HepG2 (cell line): ENCODE results near the gene SMPD2. TPM values are rescaled to one million over a fixed set of nuclear protein-coding genes. Genes with fewer than 3 reads are reported as not detected.
A peak's percentile ranks its signal among the peaks of the same experiment; 100 is the strongest.

Experiments used
- ATAC-seq: fragments of 200-7000 bp; cut with Tn5 transposase; 3 replicates; pipeline ENCODE4 v1.9.1; 2020; ENCODE audit warnings: mild to moderate bottlenecking, moderate library complexity
- BruUV-seq: library from RNA; stranded (reverse); fragments of 400-500 nt; replicated peaks from 2 replicates; lab custom pipeline; 2021; lab: Mats Ljungman, UMichigan
- CTCF ChIA-PET: fragments of 300-600 bp; formaldehyde crosslinking; extraction: SDS; loops from one replicate; lab custom pipeline; 2021; ENCODE audit warnings: low total read pairs, inconsistent platforms, low intra/inter-chr PET ratio; lab: Yijun Ruan, JAX
- POLR2A ChIA-PET: fragments of 350-600 bp; sonication (Branson Sonifier 250); formaldehyde crosslinking; loops from one replicate; lab custom pipeline; 2020; ENCODE audit warnings: antibody characterized with exemption, inconsistent platforms; lab: Yijun Ruan, JAX
- DNase-seq: peaks from one replicate; pipeline ENCODE4 v3.0.0-alpha.2; 2015; ENCODE audit warnings: low spot score
- FAIRE-seq: peaks from 3 replicates; lab custom pipeline; 2011; peaks lifted over from hg19 to GRCh38; lab: Jason Lieb, UNC
- H2AFZ ChIP-seq: one replicate; pipeline ENCODE4 v1.6.1; 2011; ENCODE audit warnings: low read length, inconsistent platforms
- H3K27ac ChIP-seq: fragments of 300-600 bp; 3 replicates; pipeline ENCODE4 v1.8.0; 2011; ENCODE audit warnings: mixed run types, mild to moderate bottlenecking, mixed read lengths, low read length, inconsistent platforms; ENCODE audit not compliant: insufficient read depth; ENCODE audit errors: extremely low read length
- H3K27me3 ChIP-seq, 2 experiments: fragments of 200-600 bp in 1 of 2; 2 replicates in 1 of 2; 3 replicates in 1 of 2; pipeline versions ENCODE4 v1.6.0 to v1.8.0; 2011; ENCODE audit warnings: low read length in 2 of 2, mild to moderate bottlenecking in 2 of 2, moderate library complexity in 2 of 2, inconsistent platforms in 1 of 2; ENCODE audit not compliant: insufficient read depth in 2 of 2, control insufficient read depth in 1 of 2
- H3K36me3 ChIP-seq, 2 experiments: fragments of 200-600 bp in 1 of 2; replicated peaks in 1 of 2; 2 replicates in 1 of 2; 3 replicates in 1 of 2; pipeline versions ENCODE4 v1.5.1 to v1.8.0; 2011; ENCODE audit warnings: low read length in 2 of 2, inconsistent platforms in 1 of 2; ENCODE audit not compliant: insufficient read depth in 2 of 2, control insufficient read depth in 1 of 2
- H3K4me1 ChIP-seq: 2 replicates; pipeline ENCODE4 v1.5.1; 2012; ENCODE audit warnings: low read length, inconsistent platforms; ENCODE audit not compliant: insufficient read depth
- H3K4me2 ChIP-seq: 2 replicates; pipeline ENCODE4 v1.6.0; 2011; ENCODE audit warnings: low read depth, low read length, inconsistent platforms
- H3K4me3 ChIP-seq, 3 experiments: fragments of 200-600 bp in 1 of 3; sonication (generic), shearing (Covaris generic) in 1 of 3; replicated peaks in 1 of 3; 2 replicates each; pipeline ENCODE4 v1.5.1; 2011 to 2016; ENCODE audit warnings: low read length in 3 of 3, inconsistent platforms in 2 of 3, low read depth in 2 of 3, mild to moderate bottlenecking in 2 of 3, control low read depth in 1 of 3, mixed read lengths in 1 of 3; ENCODE audit not compliant: insufficient read depth in 1 of 3
- H3K79me2 ChIP-seq: one replicate; pipeline ENCODE4 v1.6.1; 2011; ENCODE audit warnings: low read length, inconsistent platforms; ENCODE audit not compliant: insufficient read depth
- H3K9ac ChIP-seq: 2 replicates; pipeline ENCODE4 v1.6.0; 2011; ENCODE audit warnings: mild to moderate bottlenecking, low read depth, low read length, inconsistent platforms; ENCODE audit not compliant: insufficient read depth
- H3K9me3 ChIP-seq: 2 replicates; pipeline ENCODE4 v1.5.1; 2012; ENCODE audit warnings: mild to moderate bottlenecking, low read length
- H4K20me1 ChIP-seq: 2 replicates; pipeline ENCODE4 v1.6.0; 2011; ENCODE audit warnings: inconsistent platforms, mild to moderate bottlenecking, low read length, moderate library complexity; ENCODE audit not compliant: insufficient read depth
- CREBL2 ChIP-seq: sonication (generic); formaldehyde crosslinking; IDR thresholded peaks from 2 replicates; pipeline ENCODE4 v1.8.1; 2023; ENCODE audit warnings: missing genetic modification reagents, mild to moderate bottlenecking, borderline replicate concordance
- GATA4 ChIP-seq: sonication (generic); IDR thresholded peaks from 2 replicates; pipeline ENCODE4 v1.6.1; 2016; ENCODE audit warnings: antibody characterized with exemption, low read depth, borderline replicate concordance
- GRHL1 ChIP-seq: sonication (generic); formaldehyde crosslinking; conservative IDR thresholded peaks from 2 replicates; pipeline ENCODE4 v1.8.0; 2022; ENCODE audit warnings: missing genetic modification reagents
- HNF1A ChIP-seq, 2 experiments: sonication (generic) in 1 of 2; formaldehyde crosslinking in 1 of 2; IDR thresholded peaks; 2 replicates each; pipeline versions ENCODE4 v1.4.0 to v1.6.1; 2016 to 2020; ENCODE audit warnings: borderline replicate concordance in 1 of 2, low read depth in 1 of 2, mild to moderate bottlenecking in 1 of 2, missing genetic modification reagents in 1 of 2
- ISL2 ChIP-seq: sonication (generic); formaldehyde crosslinking; IDR thresholded peaks from 2 replicates; pipeline ENCODE4 v1.5.0; 2020; ENCODE audit warnings: missing genetic modification reagents
- MEF2D ChIP-seq: sonication (generic); formaldehyde crosslinking; IDR thresholded peaks from 2 replicates; pipeline ENCODE4 v1.5.1; 2020; ENCODE audit warnings: mild to moderate bottlenecking, missing genetic modification reagents
- NBN ChIP-seq: fragments of 450-650 bp; conservative IDR thresholded peaks from 2 replicates; pipeline ENCODE4 v1.6.1; 2017
- SOX6 ChIP-seq, 2 experiments: fragments of 450-650 bp in 1 of 2; sonication (generic) in 1 of 2; formaldehyde crosslinking in 1 of 2; IDR thresholded peaks; 2 replicates each; pipeline versions ENCODE4 v1.4.0 to v1.6.1; 2017 to 2020; ENCODE audit warnings: antibody characterized with exemption in 1 of 2, mild to moderate bottlenecking in 1 of 2, missing genetic modification reagents in 1 of 2
- TP53 ChIP-seq: sonication (generic); formaldehyde crosslinking; conservative IDR thresholded peaks from 2 replicates; pipeline ENCODE4 v1.4.0; 2020; ENCODE audit warnings: missing genetic modification reagents
- ZNF136 ChIP-seq: sonication (generic); formaldehyde crosslinking; IDR thresholded peaks from 2 replicates; pipeline ENCODE4 v1.8.1; 2022; ENCODE audit warnings: low read depth, mild to moderate bottlenecking, moderate library complexity, missing genetic modification reagents
- ZNF678 ChIP-seq: sonication (generic); formaldehyde crosslinking; IDR thresholded peaks from 2 replicates; pipeline ENCODE4 v1.4.0; 2020; ENCODE audit warnings: mild to moderate bottlenecking, missing genetic modification reagents
- ZNF704 ChIP-seq: sonication (generic); formaldehyde crosslinking; IDR thresholded peaks from 2 replicates; pipeline ENCODE4 v1.8.1; 2023; ENCODE audit warnings: mild to moderate bottlenecking, inconsistent platforms, moderate library complexity, missing genetic modification reagents, borderline replicate concordance
- ZNF724P ChIP-seq: sonication (generic); formaldehyde crosslinking; IDR thresholded peaks from 2 replicates; pipeline ENCODE4 v1.8.0; 2022; ENCODE audit warnings: missing genetic modification reagents, borderline replicate concordance
- ZNF788 ChIP-seq: sonication (generic); formaldehyde crosslinking; IDR thresholded peaks from 2 replicates; pipeline ENCODE4 v1.5.0; 2020; ENCODE audit warnings: mild to moderate bottlenecking, missing genetic modification reagents, borderline replicate concordance
- WGBS: methylation state at CpG from one replicate; pipeline ENCODE4 v1.1.6; 2017; ENCODE audit warnings: low lambda C conversion rate; 5-methylcytosine and 5-hydroxymethylcytosine counted together
- in situ Hi-C: cut with HindIII; loops from 2 replicates; pipeline ENCODE4 v1.10.0; 2017; ENCODE audit warnings: low pct_unique_long_range_greater_than_20kb; ENCODE audit not compliant: extremely low pct_ligation_motif_present
- intact Hi-C: fragments of 100-400 bp; cut with micrococcal nuclease; formaldehyde crosslinking; loops from one replicate; pipeline ENCODE4 v1.10.0; 2022; ENCODE audit not compliant: unreplicated experiment
- polyA plus RNA-seq, 8 experiments: library from polyadenylated mRNA; depleted of rRNA in 3 of 8; stranded (reverse) in 7 of 8; unstranded in 1 of 8; fragments of >200 nt; fragmentation: Illumina TruSeq in 4 of 8; extraction: Trizol in 4 of 8; gene quantifications; 2 replicates each; pipeline versions ENCODE4 v1.2.1 to v1.2.3, GENCODE V29; 2011 to 2016; ENCODE audit warnings: low read depth in 4 of 8, missing spikeins in 1 of 8, mixed read lengths in 1 of 8; ENCODE audit not compliant: insufficient read depth in 1 of 8
- total RNA-seq, 5 experiments: library from RNA; depleted of rRNA; stranded (reverse); fragments of >200 nt; fragmentation: Illumina TruSeq; extraction: Trizol; gene quantifications; 2 replicates each; pipeline ENCODE4 v1.2.3, GENCODE V29; 2016; ENCODE audit warnings: low read depth in 1 of 5

SMPD2 gene
- total and polyA plus RNA-seq, 2 of the 13 experiments (the other 11 are each of a cell fraction or from before 2014, with no cell fraction given) = 5.9 to 10.6 TPM

- FAIRE-seq = no peak
- Histone ChIP-seq H3K9ac (peak overlapping the region; percentile 96), H3K27me3 (no peaks in the 10 kb centered on the region; a peak in 1 of 5 replicates), H3K36me3 (peaks cover 2 to 10% of the 10 kb centered on the region in 2 experiments; a peak in 2 of 5 replicates), H3K4me3 (peak overlapping the region; percentile 92 to 100 (median 94)), H3K4me2 (peak overlapping the region; percentile 93), H4K20me1 (no peaks in the 10 kb centered on the region), H2AFZ (peak overlapping the region; percentile 84), H3K9me3 (no peaks in the 10 kb centered on the region), H3K27ac (peak overlapping the region; percentile 80), H3K79me2 (peaks cover 9% of the 10 kb centered on the region), H3K4me1 (peaks cover 25% of the 10 kb centered on the region)
- intact Hi-C loops (loop anchor here (1.0 to 2.0 kb wide), 3 partner anchors 14 to 58 kb away; partner anchors contain the start of genes CD164 and MICAL1), in situ Hi-C loops (loop anchor here (5.0 kb wide), 1 partner anchor 59 kb away; the partner anchor contains the start of gene CD164)
- TSS peak; percentile 42 for BruUV-seq
- 0% methylated on average over 16 of the region's 31 CpGs for WGBS
- CTCF ChIA-PET = no interaction called here
- POLR2A ChIA-PET = interaction anchor here (1.0 to 3.8 kb wide), 7 partner anchors 9 to 58 kb away, joined by 3 to 29 read pairs (median 3); partner anchors contain the start of genes CD164 and MICAL1
- ATAC-seq = peak; percentile 76
- DNase-seq = peak; percentile 40
- TF ChIP-seq CREBL2 (CRISPR knock-in tag) = no peak
- TF ChIP-seq MEF2D (CRISPR knock-in tag) = no peak
- 0 out of 2 replicates have a peak, but pooled peaks have one; percentile 11 for TF ChIP-seq ZNF788 (CRISPR knock-in tag)
- TF ChIP-seq SOX6 (IDR thresholded peaks at IDR 0.05) = no peak
- TF ChIP-seq SOX6 (CRISPR knock-in tag; IDR thresholded peaks at IDR 0.05) = peak; percentile 29; the same call in 1 of the 2 replicates
- no peak for TF ChIP-seq GRHL1
- TF ChIP-seq ZNF724P (CRISPR knock-in tag) = peak; percentile 49; the same call in 1 of the 2 replicates
- 0 out of 2 replicates have a peak, but pooled peaks have one; percentile 42 for TF ChIP-seq ZNF678
- TF ChIP-seq ZNF136 (CRISPR knock-in tag) = no peak
- no peak for TF ChIP-seq NBN
- TF ChIP-seq ISL2 (CRISPR knock-in tag) = 0 out of 2 replicates have a peak, but pooled peaks have one; percentile 9
- no peak for TF ChIP-seq TP53
- no peak for TF ChIP-seq ZNF704 (CRISPR knock-in tag)
- no peak for TF ChIP-seq GATA4
- no peak for TF ChIP-seq HNF1A (IDR thresholded peaks at IDR 0.05; ENCODE audit: low read depth)
- TF ChIP-seq HNF1A (CRISPR knock-in tag; IDR thresholded peaks at IDR 0.05; ENCODE audit: borderline replicate concordance) = 0 out of 2 replicates have a peak, but pooled peaks have one; percentile 17
These were observed 719 bp downstream of the SMPD2 start for GRCh38 chr6:109441069-109441816.
